GM12878 (cell line): Measurements from ENCODE around the gene PLK1. TPM values are rescaled to one million over a fixed set of nuclear protein-coding genes. Genes with fewer than 3 reads are reported as not detected.

Source experiments
- ATAC-seq: fragments of 200-7000 bp; cut with Tn5 transposase; 3 replicates; pipeline ENCODE4 v1.9.1; 2020; ENCODE audit warnings: mild to moderate bottlenecking, moderate library complexity
- BruUV-seq: library from RNA; stranded (reverse); fragments of 400-500 nt; replicated peaks from 2 replicates; lab custom pipeline; 2021; lab: Mats Ljungman, UMichigan
- CTCF ChIA-PET: fragments of 300-600 bp; sonication (Branson Sonifier 250); formaldehyde crosslinking; extraction: SDS; loops from one replicate; lab custom pipeline; 2021; ENCODE audit warnings: inconsistent platforms; lab: Yijun Ruan, JAX
- POLR2A ChIA-PET: fragments of 350-600 bp; formaldehyde crosslinking; extraction: SDS; loops from one replicate; lab custom pipeline; 2021; ENCODE audit warnings: inconsistent platforms; lab: Charles Lee
- RAD21 ChIA-PET: fragments of 300-600 bp; sonication (Branson Sonifier 250); formaldehyde crosslinking; loops from one replicate; lab custom pipeline; 2023; ENCODE audit warnings: antibody characterized with exemption; ENCODE audit not compliant: unreplicated experiment; lab: Charles Lee
- SMC1A ChIA-PET: fragments of 300-600 bp; sonication (Branson Sonifier 250); formaldehyde crosslinking; loops from one replicate; lab custom pipeline; 2023; ENCODE audit not compliant: unreplicated experiment, uncharacterized antibody; lab: Charles Lee
- DNase-seq: peaks from one replicate; pipeline ENCODE4 v3.0.0-alpha.2; 2011; ENCODE audit warnings: low read depth, low spot score
- FAIRE-seq: peaks from 3 replicates; lab custom pipeline; 2011; peaks lifted over from hg19 to GRCh38; lab: Jason Lieb, UNC
- H2AFZ ChIP-seq: 2 replicates; pipeline ENCODE4 v1.6.0; 2011; ENCODE audit warnings: low read depth, low read length, control low read depth; ENCODE audit not compliant: control insufficient read depth
- H3K27ac ChIP-seq: 2 replicates; pipeline ENCODE4 v1.5.1; 2011; ENCODE audit warnings: control low read depth; ENCODE audit not compliant: control insufficient read depth, insufficient read depth
- H3K27me3 ChIP-seq, 2 experiments: replicated peaks in 1 of 2; 2 replicates each; pipeline versions ENCODE4 v1.6.0 to v1.6.1; 2011; ENCODE audit warnings: low read length in 1 of 2; ENCODE audit not compliant: control insufficient read depth in 2 of 2, insufficient read depth in 2 of 2
- H3K36me3 ChIP-seq, 2 experiments: 2 replicates each; pipeline ENCODE4 v1.5.1; 2011; ENCODE audit warnings: low read length in 1 of 2; ENCODE audit not compliant: control insufficient read depth in 2 of 2, insufficient read depth in 2 of 2
- H3K4me1 ChIP-seq: 2 replicates; pipeline ENCODE4 v1.6.1; 2011; ENCODE audit warnings: mild to moderate bottlenecking, low read length, moderate library complexity, mixed read lengths; ENCODE audit not compliant: control insufficient read depth, insufficient read depth
- H3K4me2 ChIP-seq: 2 replicates; pipeline ENCODE4 v1.6.0; 2011; ENCODE audit warnings: control low read depth; ENCODE audit not compliant: control insufficient read depth, insufficient read depth
- H3K4me3 ChIP-seq: fragments of 200-600 bp; sonication (generic); 2 replicates; pipeline ENCODE4 v1.5.1; 2016
- H3K79me2 ChIP-seq: 2 replicates; pipeline ENCODE4 v1.6.0; 2011; ENCODE audit warnings: low read length; ENCODE audit not compliant: control insufficient read depth, insufficient read depth
- H3K9ac ChIP-seq: 2 replicates; pipeline ENCODE4 v1.8.0; 2011; ENCODE audit warnings: low read length, control low read depth, mixed read lengths; ENCODE audit not compliant: control insufficient read depth, insufficient read depth
- H3K9me3 ChIP-seq: replicated peaks from 3 replicates; pipeline ENCODE4 v1.5.1; 2011; ENCODE audit warnings: mild to moderate bottlenecking, low read length; ENCODE audit not compliant: control insufficient read depth, insufficient read depth
- H4K20me1 ChIP-seq: 2 replicates; pipeline ENCODE4 v1.6.0; 2011; ENCODE audit not compliant: control insufficient read depth, insufficient read depth
- ESRRA ChIP-seq: IDR thresholded peaks from 2 replicates; pipeline ENCODE4 v1.6.1; 2012; ENCODE audit warnings: mild to moderate bottlenecking, low read length, improper control_type of control experiment
- MXI1 ChIP-seq: fragments of 150-350 bp; IDR thresholded peaks from 2 replicates; pipeline ENCODE4 v1.6.1; 2011; ENCODE audit warnings: low read depth, mild to moderate bottlenecking, inconsistent platforms, low read length, improper control_type of control experiment
- NFIC ChIP-seq: IDR thresholded peaks from 2 replicates; pipeline ENCODE4 v1.6.1; 2012; ENCODE audit warnings: low read depth, mild to moderate bottlenecking, inconsistent platforms, low read length, moderate library complexity
- NR2C2 ChIP-seq: IDR thresholded peaks from 2 replicates; pipeline ENCODE4 v1.6.1; 2011; ENCODE audit warnings: borderline replicate concordance, low read depth; ENCODE audit not compliant: control insufficient read depth, insufficient read length
- NR2F1 ChIP-seq: fragments of 450-650 bp; conservative IDR thresholded peaks from 2 replicates; pipeline ENCODE4 v1.6.1; 2017; ENCODE audit warnings: mild to moderate bottlenecking
- RUNX3 ChIP-seq: IDR thresholded peaks from 2 replicates; pipeline ENCODE4 v1.6.1; 2012; ENCODE audit warnings: low read length, inconsistent platforms
- TCF3 ChIP-seq: IDR thresholded peaks from 2 replicates; pipeline ENCODE4 v1.6.1; 2012; ENCODE audit warnings: low read depth, mild to moderate bottlenecking, low read length, borderline replicate concordance; ENCODE audit not compliant: insufficient read depth
- ZBED1 ChIP-seq: IDR thresholded peaks from 2 replicates; pipeline ENCODE4 v1.6.1; 2016; ENCODE audit warnings: borderline replicate concordance
- ZNF207 ChIP-seq: fragments of 450-650 bp; IDR thresholded peaks from 2 replicates; pipeline ENCODE4 v1.6.1; 2014; ENCODE audit warnings: antibody characterized with exemption, mild to moderate bottlenecking, borderline replicate concordance
- WGBS: methylation state at CpG from one replicate; pipeline ENCODE4 v1.1.6; 2016; ENCODE audit warnings: low lambda C conversion rate; ENCODE audit not compliant: insufficient replicate concordance, insufficient coverage; ENCODE audit errors: missing lambda C conversion rate; 5-methylcytosine and 5-hydroxymethylcytosine counted together
- in situ Hi-C: fragments of 300-500 bp; cut with MboI; formaldehyde crosslinking; loops from 9 replicates; pipeline ENCODE4 v1.14.3; 2018; ENCODE audit warnings: mixed read lengths
- intact Hi-C: fragments of 100-400 bp; cut with micrococcal nuclease; formaldehyde crosslinking; loops from one replicate; pipeline ENCODE4 v1.14.2; 2022; ENCODE audit not compliant: unreplicated experiment
- polyA plus RNA-seq, 11 experiments: library from polyadenylated mRNA; depleted of rRNA in 4 of 11; unstranded in 6 of 11; stranded (reverse) in 5 of 11; fragments of >200 nt; fragmentation: Nextera tagmentation in 4 of 11; fragmentation: Illumina TruSeq in 1 of 11; extraction: Ambion mirVana in 4 of 11; extraction: Trizol in 1 of 11; gene quantifications; 1 replicate in 1 of 11; 2 replicates in 10 of 11; pipeline versions ENCODE4 v1.2.1 to v1.2.3, GENCODE V29; 2011 to 2016; ENCODE audit warnings: inconsistent platforms in 2 of 11, missing spikeins in 2 of 11, low read depth in 1 of 11
- total RNA-seq, 4 experiments: library from RNA; depleted of rRNA in 3 of 4; stranded (reverse); fragments of >200 nt in 3 of 4; fragmentation: Illumina TruSeq in 1 of 4; extraction: Trizol in 1 of 4; gene quantifications; 2 replicates each; pipeline versions ENCODE4 v1.2.1 to v1.2.3, GENCODE V29; 2013 to 2021
- TF ChIP-seq, protein P1 (sequence below): fragments of 150-350 bp; IDR thresholded peaks from 2 replicates; pipeline ENCODE4 v1.6.1; 2014; ENCODE audit warnings: mild to moderate bottlenecking, low read depth, low read length

The PLK1 gene
- total and polyA plus RNA-seq, 10 of the 15 experiments (the other 5 are each of a cell fraction or from before 2014, with no cell fraction given): 11.3 to 191 (median 84.5) TPM

DNA sequence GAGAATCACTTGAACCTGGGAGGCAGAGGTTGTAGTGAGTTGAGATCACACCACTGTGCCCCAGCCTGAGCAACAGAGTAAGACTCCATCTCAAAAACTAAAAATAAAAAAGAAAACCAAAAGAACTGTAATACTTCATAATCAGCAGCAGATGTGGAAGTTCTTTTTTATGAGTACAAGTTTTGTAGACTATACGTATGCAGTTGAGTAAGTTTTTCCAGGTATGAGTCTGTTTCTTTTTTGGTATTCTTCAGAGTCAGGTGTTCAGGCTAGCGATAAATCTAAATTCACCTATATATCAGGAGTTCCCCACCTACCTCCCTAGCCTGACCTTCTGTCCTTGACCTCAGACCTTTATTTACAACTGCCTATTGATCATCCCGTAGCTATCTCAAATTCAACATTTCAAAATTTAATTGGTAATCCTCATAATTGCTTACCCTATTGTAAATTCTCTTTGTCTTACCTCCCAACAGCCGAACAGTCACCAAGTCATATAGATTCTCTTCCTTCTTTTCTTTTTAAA lies 26.7 kb upstream of the PLK1 start (continued):
- TF ChIP-seq, protein P1, sequence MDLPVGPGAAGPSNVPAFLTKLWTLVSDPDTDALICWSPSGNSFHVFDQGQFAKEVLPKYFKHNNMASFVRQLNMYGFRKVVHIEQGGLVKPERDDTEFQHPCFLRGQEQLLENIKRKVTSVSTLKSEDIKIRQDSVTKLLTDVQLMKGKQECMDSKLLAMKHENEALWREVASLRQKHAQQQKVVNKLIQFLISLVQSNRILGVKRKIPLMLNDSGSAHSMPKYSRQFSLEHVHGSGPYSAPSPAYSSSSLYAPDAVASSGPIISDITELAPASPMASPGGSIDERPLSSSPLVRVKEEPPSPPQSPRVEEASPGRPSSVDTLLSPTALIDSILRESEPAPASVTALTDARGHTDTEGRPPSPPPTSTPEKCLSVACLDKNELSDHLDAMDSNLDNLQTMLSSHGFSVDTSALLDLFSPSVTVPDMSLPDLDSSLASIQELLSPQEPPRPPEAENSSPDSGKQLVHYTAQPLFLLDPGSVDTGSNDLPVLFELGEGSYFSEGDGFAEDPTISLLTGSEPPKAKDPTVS: no peak
- TF ChIP-seq MXI1 (no peak), ESRRA (peak; percentile 81; the same call in 1 of the 2 replicates), NR2F1 (peak; percentile 74), ZBED1 (0 out of 2 replicates have a peak, but pooled peaks have one; percentile 58), TCF3 (0 out of 2 replicates have a peak, but pooled peaks have one; percentile 12), NR2C2 (no peak)

DNA sequence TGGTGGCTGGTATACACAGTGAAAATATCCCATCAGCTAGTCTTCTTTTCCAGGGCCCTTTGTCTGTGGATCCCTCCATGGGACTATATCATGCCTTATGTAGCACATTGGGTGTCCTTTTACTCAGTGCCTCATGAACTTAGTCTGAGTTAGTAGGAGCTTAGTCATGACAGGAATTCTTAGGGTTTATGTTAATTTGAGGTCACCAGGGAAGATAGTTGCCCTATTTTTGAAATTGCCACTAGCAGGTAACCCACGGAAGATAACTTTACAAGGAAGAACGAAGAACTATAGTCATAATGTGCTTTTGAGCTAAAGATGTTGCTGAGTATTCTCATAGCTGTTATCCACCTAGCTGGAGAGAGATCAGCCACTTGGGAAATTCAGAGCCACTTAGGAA lies 14.8 kb upstream of the PLK1 start:
- ATAC-seq (no peak), DNase-seq (no peak), FAIRE-seq (no peak)
- RAD21 ChIA-PET: no interaction called here
- SMC1A ChIA-PET: no interaction called here
- in situ Hi-C loops: no loop called here
- no peak overlapping the region for H3K9ac ChIP-seq
- BruUV-seq: no TSS peak
- H3K27ac ChIP-seq: peak overlapping the region; percentile 8; the same call in 1 of the 2 replicates
- no peak overlapping the region for H3K4me2 ChIP-seq
- peaks cover 16 to 43% of the 10 kb centered on the region in 2 experiments for H3K36me3 ChIP-seq
- H3K9me3 ChIP-seq: no peaks in the 10 kb centered on the region
- no peaks in the 10 kb centered on the region for H4K20me1 ChIP-seq
- intact Hi-C loops: no loop called here
- no peaks in the 10 kb centered on the region for H3K4me1 ChIP-seq
- TF ChIP-seq NFIC (0 out of 2 replicates have a peak, but pooled peaks have one; percentile 25), RUNX3 (peak; percentile 56), ZNF207 (no peak)
- H3K79me2 ChIP-seq: no peaks in the 10 kb centered on the region
- WGBS: 2% methylated on average over 2 of the region's 2 CpGs
- no peaks in the 10 kb centered on the region for H3K27me3 ChIP-seq
- CTCF ChIA-PET: interaction anchor here (1.1 to 1.9 kb wide), 4 partner anchors 14 to 407 kb away, joined by 3 to 10 read pairs (median 5); partner anchors contain the start of gene PLK1
- H3K4me3 ChIP-seq: no peak overlapping the region
- no peak overlapping the region for H2AFZ ChIP-seq
- POLR2A ChIA-PET: interaction anchor here (1.2 kb wide), 1 partner anchor 105 kb away, joined by 3 read pairs; no protein-coding TSS in a partner anchor
